HEK293 (cell line): ENCODE results near the gene CCDC7.

ENCODE experiments used
- AEBP2 ChIP-seq: fragments of 450-650 bp; formaldehyde crosslinking; IDR thresholded peaks from 2 replicates; pipeline ENCODE4 v1.5.1; 2016; ENCODE audit warnings: missing biosample characterization, missing genetic modification characterization, borderline replicate concordance
- CTCF ChIP-seq: fragments of 450-650 bp; formaldehyde crosslinking; IDR thresholded peaks from 2 replicates; pipeline ENCODE4 v1.5.1; 2016; ENCODE audit warnings: missing biosample characterization, missing genetic modification characterization
- GLI4 ChIP-seq: fragments of 450-650 bp; formaldehyde crosslinking; IDR thresholded peaks from 2 replicates; pipeline ENCODE4 v1.5.1; 2016; ENCODE audit warnings: missing biosample characterization, missing genetic modification characterization
- SCRT2 ChIP-seq: fragments of 450-650 bp; formaldehyde crosslinking; IDR thresholded peaks from 2 replicates; pipeline ENCODE4 v1.5.1; 2016; ENCODE audit warnings: missing biosample characterization, missing genetic modification characterization
- TCF7L2 ChIP-seq: IDR thresholded peaks from 2 replicates; pipeline ENCODE4 v1.6.1; 2011; ENCODE audit warnings: low read depth, mild to moderate bottlenecking, inconsistent platforms, low read length, moderate library complexity, borderline replicate concordance
- YY1 ChIP-seq: fragments of 450-650 bp; formaldehyde crosslinking; IDR thresholded peaks from 2 replicates; pipeline ENCODE4 v1.5.1; 2018; ENCODE audit warnings: missing biosample characterization, missing genetic modification characterization
- ZBTB7A ChIP-seq: fragments of 450-650 bp; formaldehyde crosslinking; IDR thresholded peaks from 2 replicates; pipeline ENCODE4 v1.5.1; 2016; ENCODE audit warnings: low read depth, missing biosample characterization, missing genetic modification characterization
- ZNF362 ChIP-seq: fragments of 450-650 bp; formaldehyde crosslinking; IDR thresholded peaks from 2 replicates; pipeline ENCODE4 v1.5.1; 2016; ENCODE audit warnings: missing biosample characterization, missing genetic modification characterization
- ZNF510 ChIP-seq: fragments of 450-650 bp; formaldehyde crosslinking; IDR thresholded peaks from 2 replicates; pipeline ENCODE4 v1.5.1; 2018; ENCODE audit warnings: mild to moderate bottlenecking, missing genetic modification characterization, missing biosample characterization; ENCODE audit not compliant: insufficient replicate concordance
- ZNF530 ChIP-seq: fragments of 450-650 bp; formaldehyde crosslinking; IDR thresholded peaks from 2 replicates; pipeline ENCODE4 v1.5.1; 2016; ENCODE audit warnings: low read depth, missing biosample characterization, missing genetic modification characterization
- ZNF704 ChIP-seq: fragments of 450-650 bp; formaldehyde crosslinking; IDR thresholded peaks from 2 replicates; pipeline ENCODE4 v1.5.1; 2016; ENCODE audit warnings: missing biosample characterization, missing genetic modification characterization
- TF ChIP-seq, protein P1 (sequence below): fragments of 450-650 bp; formaldehyde crosslinking; IDR thresholded peaks from 2 replicates; pipeline ENCODE4 v1.5.1; 2016; ENCODE audit warnings: missing biosample characterization, missing genetic modification characterization
- TF ChIP-seq, protein P2 (sequence below): fragments of 450-650 bp; formaldehyde crosslinking; IDR thresholded peaks from 2 replicates; pipeline ENCODE4 v1.5.1; 2017; ENCODE audit warnings: missing biosample characterization, missing genetic modification characterization

GRCh38 chr10:32771217-32771616 lies 325.3 kb downstream of the CCDC7 start:
- TF ChIP-seq, protein P1, sequence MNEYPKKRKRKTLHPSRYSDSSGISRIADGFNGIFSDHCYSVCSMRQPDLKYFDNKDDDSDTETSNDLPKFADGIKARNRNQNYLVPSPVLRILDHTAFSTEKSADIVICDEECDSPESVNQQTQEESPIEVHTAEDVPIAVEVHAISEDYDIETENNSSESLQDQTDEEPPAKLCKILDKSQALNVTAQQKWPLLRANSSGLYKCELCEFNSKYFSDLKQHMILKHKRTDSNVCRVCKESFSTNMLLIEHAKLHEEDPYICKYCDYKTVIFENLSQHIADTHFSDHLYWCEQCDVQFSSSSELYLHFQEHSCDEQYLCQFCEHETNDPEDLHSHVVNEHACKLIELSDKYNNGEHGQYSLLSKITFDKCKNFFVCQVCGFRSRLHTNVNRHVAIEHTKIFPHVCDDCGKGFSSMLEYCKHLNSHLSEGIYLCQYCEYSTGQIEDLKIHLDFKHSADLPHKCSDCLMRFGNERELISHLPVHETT (tag by site-specific recombination) = no peak
- TF ChIP-seq YY1 (tag by site-specific recombination) (no peak), CTCF (no peak), ZNF530 (tag by site-specific recombination) (no peak), TCF7L2 (no peak), GLI4 (tag by site-specific recombination) (no peak), SCRT2 (tag by site-specific recombination) (no peak), ZBTB7A (no peak), ZNF704 (no peak), AEBP2 (tag by site-specific recombination) (no peak), ZNF510 (tag by site-specific recombination) (no peak), ZNF362 (no peak)
- TF ChIP-seq, protein P2, sequence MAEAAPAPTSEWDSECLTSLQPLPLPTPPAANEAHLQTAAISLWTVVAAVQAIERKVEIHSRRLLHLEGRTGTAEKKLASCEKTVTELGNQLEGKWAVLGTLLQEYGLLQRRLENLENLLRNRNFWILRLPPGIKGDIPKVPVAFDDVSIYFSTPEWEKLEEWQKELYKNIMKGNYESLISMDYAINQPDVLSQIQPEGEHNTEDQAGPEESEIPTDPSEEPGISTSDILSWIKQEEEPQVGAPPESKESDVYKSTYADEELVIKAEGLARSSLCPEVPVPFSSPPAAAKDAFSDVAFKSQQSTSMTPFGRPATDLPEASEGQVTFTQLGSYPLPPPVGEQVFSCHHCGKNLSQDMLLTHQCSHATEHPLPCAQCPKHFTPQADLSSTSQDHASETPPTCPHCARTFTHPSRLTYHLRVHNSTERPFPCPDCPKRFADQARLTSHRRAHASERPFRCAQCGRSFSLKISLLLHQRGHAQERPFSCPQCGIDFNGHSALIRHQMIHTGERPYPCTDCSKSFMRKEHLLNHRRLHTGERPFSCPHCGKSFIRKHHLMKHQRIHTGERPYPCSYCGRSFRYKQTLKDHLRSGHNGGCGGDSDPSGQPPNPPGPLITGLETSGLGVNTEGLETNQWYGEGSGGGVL (tag by site-specific recombination) = no peak
